ENCODE data around the gene METTL13.

METTL13 gene

GRCh38 chr1:171800851-171801250 is 19.4 kb downstream of the METTL13 start:
- no peak overlapping the region for H2AFZ ChIP-seq (ENCODE audit: low read length)
- no peaks in the 10 kb centered on the region for H3F3A ChIP-seq (ENCODE audit: insufficient read depth, low read length)

GRCh38 chr1:171801487-171801891 is 20.0 kb downstream of the METTL13 start:
- no peak overlapping the region for H3K4me2 ChIP-seq (ENCODE audit: low read length)
- no peaks in the 10 kb centered on the region for H3F3A ChIP-seq (ENCODE audit: insufficient read depth, low read length)
- no peaks in the 10 kb centered on the region for H3K27me3 ChIP-seq (ENCODE audit: insufficient read depth, low read length)
- no peaks in the 10 kb centered on the region for H3K9me3 ChIP-seq (ENCODE audit: low read length)
- no peaks in the 10 kb centered on the region for H3K9me2 ChIP-seq (ENCODE audit: low read depth, low read length)
- no peak overlapping the region for H3K4me3 ChIP-seq (ENCODE audit: low read depth, low read length, poor library complexity, severe bottlenecking)
- peaks cover 9% of the 10 kb centered on the region for H3K4me1 ChIP-seq (ENCODE audit: insufficient read depth, low read length, severe bottlenecking)
- H3K9ac ChIP-seq (ENCODE audit: low read length): no peak overlapping the region
- no peaks in the 10 kb centered on the region for H3K79me2 ChIP-seq (ENCODE audit: insufficient read depth, low read length)
- H3K36me3 ChIP-seq (ENCODE audit: insufficient read depth, low read length): peaks cover 17% of the 10 kb centered on the region; the same call in 1 of the 2 replicates
- no peak overlapping the region for H3K27ac ChIP-seq (ENCODE audit: low read depth, low read length, poor library complexity, severe bottlenecking)
- H4K20me1 ChIP-seq (ENCODE audit: insufficient read depth, low read length): no peaks in the 10 kb centered on the region
- TF ChIP-seq EZH2 (IDR thresholded peaks at IDR 0.05; ENCODE audit: borderline replicate concordance, low read length) (no peak), CTCF (IDR thresholded peaks at IDR 0.05; ENCODE audit: low read length) (peak; percentile 78)
- no peak overlapping the region for H2AFZ ChIP-seq (ENCODE audit: low read length)

More at GRCh38 chr1:171800851-171801250, 19.4 kb downstream of the METTL13 start:
- Histone ChIP-seq H3K9me3 (ENCODE audit: low read length) (no peaks in the 10 kb centered on the region), H3K9ac (ENCODE audit: low read length) (no peak overlapping the region), H3K27ac (ENCODE audit: low read depth, low read length, poor library complexity, severe bottlenecking) (no peak overlapping the region), H3K36me3 (ENCODE audit: insufficient read depth, low read length) (peaks cover 23% of the 10 kb centered on the region), H3K4me3 (ENCODE audit: low read depth, low read length, poor library complexity, severe bottlenecking) (no peak overlapping the region), H3K27me3 (ENCODE audit: insufficient read depth, low read length) (no peaks in the 10 kb centered on the region), H3K4me2 (ENCODE audit: low read length) (no peak overlapping the region), H3K9me2 (ENCODE audit: low read depth, low read length) (no peaks in the 10 kb centered on the region), H4K20me1 (ENCODE audit: insufficient read depth, low read length) (no peaks in the 10 kb centered on the region), H3K4me1 (ENCODE audit: insufficient read depth, low read length, severe bottlenecking) (peaks cover 5% of the 10 kb centered on the region), H3K79me2 (ENCODE audit: insufficient read depth, low read length) (no peaks in the 10 kb centered on the region)
- TF ChIP-seq CTCF (IDR thresholded peaks at IDR 0.05; ENCODE audit: low read length) (no peak), EZH2 (IDR thresholded peaks at IDR 0.05; ENCODE audit: borderline replicate concordance, low read length) (no peak)

- Histone ChIP-seq H2AFZ (ENCODE audit: low read length) (no peak overlapping the region), H3K4me3 (ENCODE audit: low read depth, low read length, poor library complexity, severe bottlenecking) (no peak overlapping the region), H3F3A (ENCODE audit: insufficient read depth, low read length) (no peaks in the 10 kb centered on the region), H3K9me2 (ENCODE audit: low read depth, low read length) (no peaks in the 10 kb centered on the region), H3K27me3 (ENCODE audit: insufficient read depth, low read length) (no peaks in the 10 kb centered on the region), H3K9ac (ENCODE audit: low read length) (no peak overlapping the region), H3K4me1 (ENCODE audit: insufficient read depth, low read length, severe bottlenecking) (peaks cover 15% of the 10 kb centered on the region), H3K9me3 (ENCODE audit: low read length) (no peaks in the 10 kb centered on the region), H3K36me3 (ENCODE audit: insufficient read depth, low read length) (peaks cover 10% of the 10 kb centered on the region; the same call in 1 of the 2 replicates), H3K79me2 (ENCODE audit: insufficient read depth, low read length) (no peaks in the 10 kb centered on the region), H3K27ac (ENCODE audit: low read depth, low read length, poor library complexity, severe bottlenecking) (no peak overlapping the region), H3K4me2 (ENCODE audit: low read length) (no peak overlapping the region), H4K20me1 (ENCODE audit: insufficient read depth, low read length) (no peaks in the 10 kb centered on the region)
- TF ChIP-seq CTCF (IDR thresholded peaks at IDR 0.05; ENCODE audit: low read length): no peak
- TF ChIP-seq EZH2 (IDR thresholded peaks at IDR 0.05; ENCODE audit: borderline replicate concordance, low read length): no peak
These were observed 20.7 kb downstream of the METTL13 start for GRCh38 chr1:171802207-171802606.

Data from OCI-LY1 (cell line).